Neural cell (in vitro differentiated cells): ENCODE measurements around the gene GSTT2.

Source experiments
- CTCF ChIP-seq: fragments of 450-650 bp; IDR thresholded peaks from 2 replicates; pipeline ENCODE4 v1.5.1; 2014; ENCODE audit warnings: antibody characterized with exemption, mild to moderate bottlenecking, moderate library complexity; ENCODE audit not compliant: poor library complexity, severe bottlenecking
- EP300 ChIP-seq: fragments of 450-650 bp; conservative IDR thresholded peaks from 2 replicates; pipeline ENCODE4 v1.6.1; 2014; ENCODE audit warnings: antibody characterized with exemption, mild to moderate bottlenecking, moderate library complexity; ENCODE audit not compliant: poor library complexity, severe bottlenecking
- EZH2 ChIP-seq: fragments of 200-600, 300-800 bp; shearing (Covaris generic), sonication (generic); IDR thresholded peaks from 2 replicates; pipeline ENCODE4 v1.6.1; 2014; ENCODE audit warnings: antibody characterized with exemption, low read length, borderline replicate concordance, mild to moderate bottlenecking; ENCODE audit not compliant: insufficient read depth, poor library complexity, severe bottlenecking
- POLR2AphosphoS5 ChIP-seq: IDR thresholded peaks from 2 replicates; pipeline ENCODE4 v1.6.1; 2012
- SMC3 ChIP-seq: fragments of 450-650 bp; conservative IDR thresholded peaks from 2 replicates; pipeline ENCODE4 v1.6.1; 2014; ENCODE audit warnings: antibody characterized with exemption, mild to moderate bottlenecking, moderate library complexity; ENCODE audit not compliant: poor library complexity

GRCh38 chr22:24026056-24026455 is 46.1 kb downstream of the GSTT2 start:
- TF ChIP-seq CTCF (no peak), EP300 (no peak), EZH2 (no peak), POLR2AphosphoS5 (no peak), SMC3 (no peak)
